Caki2 (cell line): ENCODE measurements around the gene ATL1. TPM values are rescaled to one million over a fixed set of nuclear protein-coding genes. Genes with fewer than 3 reads are reported as not detected.
A peak's percentile ranks its signal among the peaks of the same experiment; 100 is the strongest.

Source experiments
- DNase-seq: peaks from one replicate; pipeline ENCODE4 v3.0.0-alpha.2; 2015; ENCODE audit warnings: low read depth
- in situ Hi-C: cut with HindIII; loops from 2 replicates; pipeline ENCODE4 v1.10.0; 2016; ENCODE audit warnings: low sequenced_read_pairs, low pct_unique_long_range_greater_than_20kb, mixed read lengths
- total RNA-seq: library from RNA; depleted of rRNA; stranded (reverse); fragments of >200 nt; shearing (Covaris generic); gene quantifications from 2 replicates; pipeline ENCODE4 v1.2.3, GENCODE V29; 2014; ENCODE audit warnings: low replicate concordance; rRNA removed

The ATL1 gene
- total RNA-seq, 1 experiment from 2014 or later, result 16.2 TPM

- in situ Hi-C loops, result no loop called here
- peak; percentile 52 for DNase-seq
These were observed 109.6 kb downstream of the ATL1 start for GRCh38 chr14:50669441-50669986.

- in situ Hi-C loops, result no loop called here
- no peak for DNase-seq
These were observed 110.4 kb downstream of the ATL1 start for GRCh38 chr14:50670196-50670865.

- DNase-seq, result no peak
- in situ Hi-C loops, result no loop called here
These were observed 110.9 kb downstream of the ATL1 start for GRCh38 chr14:50670866-50671256.

- in situ Hi-C loops, result no loop called here
- peak; percentile 68 for DNase-seq
These were observed 115.7 kb downstream of the ATL1 start for GRCh38 chr14:50675597-50675996.

- no peak for DNase-seq
- in situ Hi-C loops, result no loop called here
These were observed 117.0 kb downstream of the ATL1 start for GRCh38 chr14:50676814-50677516.

GRCh38 chr14:50677527-50678063 is 117.7 kb downstream of the ATL1 start:
- DNase-seq, result peak; percentile 90
- in situ Hi-C loops, result no loop called here

- DNase-seq, result no peak
- in situ Hi-C loops, result no loop called here
These were observed 118.2 kb downstream of the ATL1 start for GRCh38 chr14:50678163-50678562.

GRCh38 chr14:50679674-50680073 is 119.7 kb downstream of the ATL1 start:
- no peak for DNase-seq
- in situ Hi-C loops, result no loop called here

Other genes with a start within 250 kb of the ATL1 start
- gene L2HGDH, start 247.9 kb upstream of the ATL1 start, total RNA-seq, result 4.5 and 8.9 TPM in 2 replicates
- gene DMAC2L, start 247.8 kb upstream of the ATL1 start, total RNA-seq, result 3.1 and 11.2 TPM in 2 replicates
- gene CDKL1, start 163.3 kb upstream of the ATL1 start, total RNA-seq, result 86.2 and 123 TPM in 2 replicates
- gene MAP4K5, start 27.6 kb upstream of the ATL1 start, total RNA-seq, result 72.7 and 101 TPM in 2 replicates
- 53.0 and 67.0 TPM in 2 replicates for gene SAV1, start 108.2 kb downstream of the ATL1 start, total RNA-seq